Hepatocyte (in vitro differentiated cells): ENCODE results near the gene ADD2.

Source experiments
- CTCF ChIP-seq: fragments of 200-600 bp; sonication (generic); IDR thresholded peaks from 2 replicates; pipeline ENCODE4 v1.5.1; 2016; ENCODE audit warnings: antibody characterized with exemption, mild to moderate bottlenecking; ENCODE audit not compliant: poor library complexity
- EZH2phosphoT487 ChIP-seq: fragments of 200-600 bp; sonication (generic); IDR thresholded peaks from one replicate; pipeline ENCODE4 v1.6.1; 2018; ENCODE audit warnings: antibody characterized with exemption, mild to moderate bottlenecking, low read depth, moderate library complexity; ENCODE audit not compliant: unreplicated experiment, severe bottlenecking

GRCh38 chr2:70620020-70620419 is 148.0 kb downstream of the ADD2 start:
- no peak for TF ChIP-seq CTCF
- TF ChIP-seq EZH2phosphoT487, result no peak
